ENCODE measurements around the gene DHX32.

GRCh38 chr10:125788156-125789034 is 92.7 kb downstream of the DHX32 start:
- no peak for TF ChIP-seq CTCF (conservative IDR thresholded peaks at IDR 0.05; ENCODE audit: low read depth, low read length)
- no peak for TF ChIP-seq EZH2 (IDR thresholded peaks at IDR 0.05; ENCODE audit: borderline replicate concordance, low read depth, low read length, poor library complexity, severe bottlenecking)
